CD14-positive monocyte (primary cell): ENCODE results near the gene RNF20. TPM values are rescaled to one million over a fixed set of nuclear protein-coding genes. Genes with fewer than 3 reads are reported as not detected.
"Not testable (repeated sequence)": the region's sequence is repeated elsewhere in the genome, so short reads cannot be mapped to it uniquely, and the experiment has no call there.

ENCODE experiments used
- DNase-seq, 3 donors: peaks; one replicate each; pipeline ENCODE4 v3.0.0-alpha.2; 2011 to 2022
- H2AFZ ChIP-seq: 2 replicates; pipeline ENCODE4 v1.6.0; 2012; ENCODE audit warnings: mild to moderate bottlenecking, low read depth, low read length, inconsistent platforms; ENCODE audit not compliant: insufficient read depth, poor library complexity, severe bottlenecking
- H3K27ac ChIP-seq, 2 donors: 1 replicate in 1 of 2; 2 replicates in 1 of 2; pipeline ENCODE4 v1.5.1; 2012 to 2013; ENCODE audit warnings: low read length in 2 of 2, control low read depth in 1 of 2, inconsistent platforms in 1 of 2, low read depth in 1 of 2, mild to moderate bottlenecking in 1 of 2
- H3K27me3 ChIP-seq, 2 donors: one replicate each; pipeline versions ENCODE4 v1.6.0 to v1.6.1; 2011 to 2013; ENCODE audit warnings: low read length in 2 of 2; ENCODE audit not compliant: control insufficient read depth in 2 of 2, insufficient read depth in 2 of 2
- H3K36me3 ChIP-seq, 2 donors: replicated peaks in 1 of 2; 1 replicate in 1 of 2; 2 replicates in 1 of 2; pipeline versions ENCODE4 v1.5.1 to v1.6.1; 2012 to 2013; ENCODE audit warnings: low read length in 2 of 2, control low read depth in 1 of 2, inconsistent platforms in 1 of 2, mild to moderate bottlenecking in 1 of 2; ENCODE audit not compliant: insufficient read depth in 2 of 2, control insufficient read depth in 1 of 2
- H3K4me1 ChIP-seq, 2 donors: 1 replicate in 1 of 2; 2 replicates in 1 of 2; pipeline versions ENCODE4 v1.5.1 to v1.6.1; 2012 to 2013; ENCODE audit warnings: low read length in 2 of 2, control low read depth in 1 of 2, inconsistent platforms in 1 of 2, mild to moderate bottlenecking in 1 of 2, moderate library complexity in 1 of 2; ENCODE audit not compliant: insufficient read depth in 2 of 2, control insufficient read depth in 1 of 2
- H3K4me2 ChIP-seq: replicated peaks from 2 replicates; pipeline ENCODE3; 2012; ENCODE audit warnings: low read length, moderate library complexity, mild to moderate bottlenecking; ENCODE audit not compliant: poor library complexity, severe bottlenecking; ENCODE audit errors: extremely low read depth
- H3K4me3 ChIP-seq, 3 experiments: fragments of 200-600 bp in 1 of 3; sonication (generic) in 1 of 3; replicated peaks in 1 of 3; 1 replicate in 2 of 3; 2 replicates in 1 of 3; pipeline ENCODE4 v1.5.1; 2011 to 2013; ENCODE audit warnings: low read length in 3 of 3, mild to moderate bottlenecking in 3 of 3, control low read depth in 2 of 3, low read depth in 2 of 3, inconsistent platforms in 1 of 3, moderate library complexity in 1 of 3
- H3K79me2 ChIP-seq: 2 replicates; pipeline ENCODE4 v1.6.0; 2012; ENCODE audit warnings: mild to moderate bottlenecking, control low read depth, inconsistent platforms, low read length, moderate library complexity; ENCODE audit not compliant: insufficient read depth
- H3K9ac ChIP-seq: 2 replicates; pipeline ENCODE4 v1.6.0; 2017; ENCODE audit warnings: low read length, mild to moderate bottlenecking; ENCODE audit not compliant: insufficient read depth, poor library complexity, severe bottlenecking
- H3K9me3 ChIP-seq, 2 donors: replicated peaks in 1 of 2; 1 replicate in 1 of 2; 2 replicates in 1 of 2; pipeline versions ENCODE4 v1.5.1 to v1.6.1; 2012 to 2013; ENCODE audit warnings: low read length in 2 of 2, control low read depth in 1 of 2; ENCODE audit not compliant: control insufficient read depth in 1 of 2, insufficient read depth in 1 of 2
- H4K20me1 ChIP-seq: 2 replicates; pipeline ENCODE4 v1.6.0; 2012; ENCODE audit warnings: mild to moderate bottlenecking, low read length, control low read depth, moderate library complexity; ENCODE audit not compliant: insufficient read depth
- H3K27ac Mint-ChIP-seq, 7 donors: one replicate each; pipeline ENCODE4 v1.8.0; 2020; ENCODE audit warnings: mild to moderate bottlenecking in 7 of 7, mixed read lengths in 7 of 7, moderate library complexity in 6 of 7, inconsistent platforms in 2 of 7
- H3K27me3 Mint-ChIP-seq, 3 donors: one replicate each; pipeline ENCODE4 v1.8.0; 2021 to 2022; ENCODE audit warnings: low read depth in 3 of 3, mild to moderate bottlenecking in 3 of 3, mixed read lengths in 3 of 3, moderate library complexity in 3 of 3, inconsistent platforms in 1 of 3
- H3K36me3 Mint-ChIP-seq, 2 donors: one replicate each; pipeline ENCODE4 v1.8.0; 2020; ENCODE audit warnings: mixed read lengths in 2 of 2, inconsistent platforms in 1 of 2, mild to moderate bottlenecking in 1 of 2
- H3K4me1 Mint-ChIP-seq: one replicate; pipeline ENCODE4 v1.8.0; 2020; ENCODE audit warnings: mild to moderate bottlenecking, mixed read lengths
- H3K4me3 Mint-ChIP-seq, 2 donors: one replicate each; pipeline ENCODE4 v1.8.0; 2020; ENCODE audit warnings: mild to moderate bottlenecking in 2 of 2, mixed read lengths in 2 of 2, moderate library complexity in 1 of 2
- H3K9me3 Mint-ChIP-seq, 7 donors: one replicate each; pipeline ENCODE4 v1.8.0; 2020 to 2022; ENCODE audit warnings: mixed read lengths in 7 of 7, mild to moderate bottlenecking in 6 of 7, moderate library complexity in 6 of 7, inconsistent platforms in 2 of 7
- CTCF ChIP-seq: fragments of 200-600 bp; IDR thresholded peaks from one replicate; pipeline ENCODE4 v1.8.0; 2022; ENCODE audit warnings: antibody characterized with exemption, mild to moderate bottlenecking
- WGBS: methylation state at CpG from one replicate; pipeline ENCODE4 v1.1.5; 2013; ENCODE audit warnings: missing lambda C conversion rate; ENCODE audit not compliant: insufficient coverage; 5-methylcytosine and 5-hydroxymethylcytosine counted together
- intact Hi-C, 2 donors: fragments of 100-400 bp; cut with micrococcal nuclease; formaldehyde crosslinking; loops; one replicate each; pipeline versions ENCODE4 v1.15.0 to v1.15.1; 2023
- polyA plus RNA-seq, 3 donors: library from polyadenylated mRNA; depleted of rRNA in 1 of 3; unstranded in 2 of 3; stranded (reverse) in 1 of 3; fragments of 300-500 nt in 2 of 3; fragments of >200 nt in 1 of 3; fragmentation: Illumina TruSeq in 2 of 3; gene quantifications; 1 replicate in 2 of 3; 2 replicates in 1 of 3; pipeline ENCODE4 v1.2.3, GENCODE V29; 2012 to 2021

The RNF20 gene
- polyA plus RNA-seq, 3 donors: 7.2 to 35.2 (median 22.3) TPM

GRCh38 chr9:101549472-101550098, 15.9 kb downstream of the RNF20 start:
- Mint-ChIP-seq H3K9me3 (peaks cover 0 to 11% (median 5%) of the 10 kb centered on the region in 7 donors), H3K36me3 (peaks cover 94 to 100% of the 10 kb centered on the region in 2 donors)
- H3K9me3 ChIP-seq, H3K4me3 Mint-ChIP-seq, H3K27ac ChIP-seq, H3K4me1 Mint-ChIP-seq, H3K4me2 ChIP-seq, H3K4me1 ChIP-seq, H4K20me1 ChIP-seq, H2AFZ ChIP-seq, H3K9ac ChIP-seq, DNase-seq, H3K27me3 ChIP-seq, intact Hi-C loops, H3K27ac Mint-ChIP-seq, H3K27me3 Mint-ChIP-seq, H3K4me3 ChIP-seq, H3K79me2 ChIP-seq: not testable (repeated sequence)
- peak; percentile 17 for TF ChIP-seq CTCF
- WGBS: 100% methylated on average over 11 of the region's 18 CpGs
- H3K36me3 ChIP-seq: peaks cover 91 to 98% of the 10 kb centered on the region in 2 donors

- H3K27ac Mint-ChIP-seq: no peak overlapping the region
- H3K4me1 ChIP-seq: no peaks in the 10 kb centered on the region
- no peak overlapping the region for H3K27ac ChIP-seq
- no peak for TF ChIP-seq CTCF
- H3K79me2 ChIP-seq: no peaks in the 10 kb centered on the region
- H3K4me2 ChIP-seq: no peak overlapping the region
- intact Hi-C loops: no loop called here
- H4K20me1 ChIP-seq: no peaks in the 10 kb centered on the region
- H3K9me3 ChIP-seq: no peaks in the 10 kb centered on the region
- H3K27me3 ChIP-seq: no peaks in the 10 kb centered on the region
- peaks cover 0 to 10% (median 4%) of the 10 kb centered on the region in 7 donors for H3K9me3 Mint-ChIP-seq
- no peak overlapping the region for H2AFZ ChIP-seq
- 100% methylated on average over 1 of the region's 1 CpG for WGBS
- H3K36me3 Mint-ChIP-seq: peaks cover 82 to 89% of the 10 kb centered on the region in 2 donors
- H3K4me3 ChIP-seq: no peak overlapping the region
- H3K27me3 Mint-ChIP-seq: no peaks in the 10 kb centered on the region
- H3K4me3 Mint-ChIP-seq: no peak overlapping the region
- no peaks in the 10 kb centered on the region for H3K4me1 Mint-ChIP-seq
- no peak for DNase-seq
- peaks cover 79 to 100% of the 10 kb centered on the region in 2 donors for H3K36me3 ChIP-seq
- no peak overlapping the region for H3K9ac ChIP-seq
These were observed 28.1 kb downstream of the RNF20 start for GRCh38 chr9:101561740-101562139.
